K562 (cell line): ENCODE measurements around the gene PLEKHG4B. TPM values are rescaled to one million over a fixed set of nuclear protein-coding genes. Genes with fewer than 3 reads are reported as not detected.

Experiments used
- ATAC-seq: fragments of 200-7000 bp; cut with Tn5 transposase; 3 replicates; pipeline ENCODE4 v1.9.1; 2020; ENCODE audit warnings: moderate library complexity
- BruUV-seq: library from RNA; stranded (reverse); fragments of 400-500 nt; replicated peaks from 2 replicates; lab custom pipeline; 2021; lab: Mats Ljungman, UMichigan
- CTCF ChIA-PET: fragments of 300-600 bp; formaldehyde crosslinking; extraction: SDS; loops from one replicate; lab custom pipeline; 2021; ENCODE audit warnings: low intra/inter-chr PET ratio; lab: Yijun Ruan, JAX
- POLR2A ChIA-PET: fragments of 300-600, 350-650 bp; sonication (Branson Sonifier 250); formaldehyde crosslinking; extraction: SDS; loops from one replicate; lab custom pipeline; 2021; ENCODE audit warnings: antibody characterized with exemption, inconsistent platforms; lab: Yijun Ruan, JAX
- DNase-seq, 4 experiments: peaks; one replicate each; pipeline versions ENCODE4 v3.0.0 to v3.0.0-alpha.2; 2011 to 2018; ENCODE audit warnings: low spot score in 3 of 4, mixed read lengths in 3 of 4; ENCODE audit errors: extremely low read depth in 1 of 4
- FAIRE-seq: peaks from 2 replicates; lab custom pipeline; 2011; peaks lifted over from hg19 to GRCh38; lab: Jason Lieb, UNC
- H2AFZ ChIP-seq: 2 replicates; pipeline ENCODE4 v1.6.0; 2011; ENCODE audit warnings: low read depth, low read length, control low read depth, inconsistent platforms
- H3K27ac ChIP-seq: fragments of 200-600 bp; 3 replicates; pipeline ENCODE4 v1.8.0; 2011; ENCODE audit warnings: low read depth, mild to moderate bottlenecking, control low read depth, inconsistent platforms, low read length, moderate library complexity, mixed read lengths; ENCODE audit errors: extremely low read depth
- H3K27me3 ChIP-seq, 2 experiments: fragments of 300-600 bp in 1 of 2; 2 replicates in 1 of 2; 3 replicates in 1 of 2; pipeline versions ENCODE4 v1.6.0 to v1.8.0; 2011; ENCODE audit warnings: inconsistent platforms in 2 of 2, low read length in 2 of 2, mild to moderate bottlenecking in 1 of 2, mixed read lengths in 1 of 2, moderate library complexity in 1 of 2; ENCODE audit not compliant: control insufficient read depth in 2 of 2, insufficient read depth in 2 of 2
- H3K36me3 ChIP-seq: fragments of 300-600 bp; 3 replicates; pipeline ENCODE4 v1.8.0; 2011; ENCODE audit warnings: mild to moderate bottlenecking, low read length, inconsistent platforms; ENCODE audit not compliant: control insufficient read depth, insufficient read depth
- H3K4me1 ChIP-seq, 2 experiments: fragments of 200-600 bp in 1 of 2; replicated peaks in 1 of 2; 2 replicates in 1 of 2; 3 replicates in 1 of 2; pipeline versions ENCODE4 v1.5.1 to v1.8.0; 2011; ENCODE audit warnings: inconsistent platforms in 2 of 2, low read length in 2 of 2, mild to moderate bottlenecking in 1 of 2, mixed read lengths in 1 of 2, moderate library complexity in 1 of 2; ENCODE audit not compliant: control insufficient read depth in 2 of 2, insufficient read depth in 2 of 2
- H3K4me2 ChIP-seq: 2 replicates; pipeline ENCODE4 v1.6.1; 2011; ENCODE audit warnings: low read length, control low read depth, inconsistent platforms, mixed read lengths; ENCODE audit not compliant: insufficient read depth
- H3K4me3 ChIP-seq: fragments of 200-600 bp; sonication (generic), shearing (Covaris generic); 2 replicates; pipeline ENCODE4 v1.5.1; 2016; ENCODE audit warnings: control low read depth, inconsistent platforms
- H3K79me2 ChIP-seq: fragments of 200-600 bp; 3 replicates; pipeline ENCODE4 v1.8.0; 2011; ENCODE audit warnings: low read length, inconsistent platforms; ENCODE audit not compliant: control insufficient read depth, insufficient read depth
- H3K9ac ChIP-seq, 2 experiments: 2 replicates each; pipeline versions ENCODE4 v1.6.0 to v1.6.1; 2011; ENCODE audit warnings: low read depth in 2 of 2, low read length in 2 of 2, control low read depth in 1 of 2, inconsistent platforms in 1 of 2, mild to moderate bottlenecking in 1 of 2, mixed read lengths in 1 of 2; ENCODE audit not compliant: insufficient read depth in 1 of 2
- H3K9me1 ChIP-seq: one replicate; pipeline ENCODE4 v1.6.0; 2011; ENCODE audit warnings: inconsistent platforms, mild to moderate bottlenecking, low read length, moderate library complexity; ENCODE audit not compliant: control insufficient read depth, insufficient read depth
- H3K9me3 ChIP-seq: replicated peaks from 2 replicates; pipeline ENCODE4 v1.5.1; 2011; ENCODE audit warnings: low read depth, low read length, inconsistent platforms; ENCODE audit not compliant: control insufficient read depth, insufficient read depth
- H4K20me1 ChIP-seq: replicated peaks from 2 replicates; pipeline ENCODE4 v1.6.1; 2011; ENCODE audit warnings: low read length, inconsistent platforms, mixed read lengths; ENCODE audit not compliant: control insufficient read depth, insufficient read depth
- CAMTA2 ChIP-seq: fragments of 250-450 bp; sonication (Bioruptor Pico); conservative IDR thresholded peaks from 2 replicates; pipeline ENCODE4 v1.5.1; 2022
- CBX2 ChIP-seq: fragments of 200-600 bp; sonication (generic); IDR thresholded peaks from one replicate; pipeline ENCODE4 v1.6.1; 2012; ENCODE audit warnings: mild to moderate bottlenecking, low read length, inconsistent platforms; ENCODE audit not compliant: insufficient read depth, poor library complexity, severe bottlenecking
- MBD2 ChIP-seq: sonication (generic); IDR thresholded peaks from 2 replicates; pipeline ENCODE4 v1.6.1; 2016; ENCODE audit warnings: low read depth, borderline replicate concordance
- NFE2L1 ChIP-seq: fragments of 450-650 bp; IDR thresholded peaks from 2 replicates; pipeline ENCODE4 v1.6.1; 2016; ENCODE audit warnings: missing genetic modification characterization, low read depth, mild to moderate bottlenecking, missing compliant biosample characterization, moderate library complexity, borderline replicate concordance
- RAD51 ChIP-seq: fragments of 450-650 bp; IDR thresholded peaks from 2 replicates; pipeline ENCODE4 v1.7.1; 2016; ENCODE audit warnings: low read depth, mild to moderate bottlenecking, borderline replicate concordance
- STAT5B ChIP-seq: fragments of 250-450 bp; sonication (Bioruptor Pico); IDR thresholded peaks from 2 replicates; pipeline ENCODE4 v1.8.0; 2021; ENCODE audit warnings: mild to moderate bottlenecking, inconsistent platforms
- TAF1 ChIP-seq: IDR thresholded peaks from 2 replicates; pipeline ENCODE4 v1.6.1; 2011; ENCODE audit warnings: mild to moderate bottlenecking, low read length, moderate library complexity; ENCODE audit not compliant: insufficient read depth, control insufficient read depth, severe bottlenecking; ENCODE audit errors: extremely low read depth
- ZNF239 ChIP-seq: fragments of 250-450 bp; sonication (Bioruptor Pico); IDR thresholded peaks from 2 replicates; pipeline ENCODE4 v1.4.0; 2020; ENCODE audit warnings: mild to moderate bottlenecking
- ZNF584 ChIP-seq: fragments of 200-800 bp; sonication (Bioruptor generic); IDR thresholded peaks from 2 replicates; pipeline ENCODE4 v1.6.1; 2016; ENCODE audit warnings: low read depth, mild to moderate bottlenecking, missing genetic modification characterization, missing compliant biosample characterization
- ZNF717 ChIP-seq: fragments of 250-450 bp; sonication (Bioruptor Pico); IDR thresholded peaks from 2 replicates; pipeline ENCODE4 v1.5.0; 2021
- WGBS: fragments of 100-300 bp; shearing (Covaris generic); methylation state at CpG from one replicate; pipeline ENCODE4 v1.1.6; 2016; ENCODE audit warnings: low coverage, mixed read lengths; ENCODE audit not compliant: insufficient coverage; ENCODE audit errors: missing lambda C conversion rate; 5-methylcytosine and 5-hydroxymethylcytosine counted together
- in situ Hi-C: fragments of 300-500 bp; cut with MboI; formaldehyde crosslinking; loops from 4 replicates; pipeline ENCODE4 v1.15.0; 2018; ENCODE audit warnings: inconsistent platforms, mixed read lengths
- intact Hi-C: fragments of 100-400 bp; cut with micrococcal nuclease; formaldehyde crosslinking; loops from 2 replicates; pipeline ENCODE4 v1.14.2; 2022
- polyA plus RNA-seq, 8 experiments: library from polyadenylated mRNA; depleted of rRNA in 4 of 8; stranded (reverse) in 5 of 8; unstranded in 3 of 8; fragments of >200 nt; fragmentation: Nextera tagmentation in 2 of 8; fragmentation: Illumina TruSeq in 1 of 8; extraction: Ambion mirVana in 2 of 8; extraction: Trizol in 1 of 8; gene quantifications; 2 replicates each; pipeline versions ENCODE4 v1.2.1 to v1.2.3, GENCODE V29; 2011 to 2014; ENCODE audit warnings: inconsistent platforms in 1 of 8, missing spikeins in 1 of 8
- total RNA-seq, 7 experiments: library from RNA; depleted of rRNA in 6 of 7; stranded (reverse); fragments of >200 nt in 6 of 7; fragmentation: Illumina TruSeq in 2 of 7; extraction: Trizol in 2 of 7; gene quantifications; 2 replicates each; pipeline versions ENCODE4 v1.2.1 to v1.2.3, GENCODE V29; 2011 to 2021; ENCODE audit warnings: low replicate concordance in 1 of 7
- TF ChIP-seq, protein P1 (sequence below): fragments of 250-450 bp; sonication (Bioruptor Pico); IDR thresholded peaks from 2 replicates; pipeline ENCODE4 v1.5.0; 2020; ENCODE audit warnings: mild to moderate bottlenecking, borderline replicate concordance
- TF ChIP-seq, protein P2 (sequence below): fragments of 450-650 bp; IDR thresholded peaks from 2 replicates; pipeline ENCODE4 v1.6.1; 2018; ENCODE audit not compliant: partially characterized antibody

Gene PLEKHG4B
- total and polyA plus RNA-seq, 9 of the 15 experiments (the other 6 are each of a cell fraction or from before 2014, with no cell fraction given) = 0.02 TPM; not detected in 8

DNA sequence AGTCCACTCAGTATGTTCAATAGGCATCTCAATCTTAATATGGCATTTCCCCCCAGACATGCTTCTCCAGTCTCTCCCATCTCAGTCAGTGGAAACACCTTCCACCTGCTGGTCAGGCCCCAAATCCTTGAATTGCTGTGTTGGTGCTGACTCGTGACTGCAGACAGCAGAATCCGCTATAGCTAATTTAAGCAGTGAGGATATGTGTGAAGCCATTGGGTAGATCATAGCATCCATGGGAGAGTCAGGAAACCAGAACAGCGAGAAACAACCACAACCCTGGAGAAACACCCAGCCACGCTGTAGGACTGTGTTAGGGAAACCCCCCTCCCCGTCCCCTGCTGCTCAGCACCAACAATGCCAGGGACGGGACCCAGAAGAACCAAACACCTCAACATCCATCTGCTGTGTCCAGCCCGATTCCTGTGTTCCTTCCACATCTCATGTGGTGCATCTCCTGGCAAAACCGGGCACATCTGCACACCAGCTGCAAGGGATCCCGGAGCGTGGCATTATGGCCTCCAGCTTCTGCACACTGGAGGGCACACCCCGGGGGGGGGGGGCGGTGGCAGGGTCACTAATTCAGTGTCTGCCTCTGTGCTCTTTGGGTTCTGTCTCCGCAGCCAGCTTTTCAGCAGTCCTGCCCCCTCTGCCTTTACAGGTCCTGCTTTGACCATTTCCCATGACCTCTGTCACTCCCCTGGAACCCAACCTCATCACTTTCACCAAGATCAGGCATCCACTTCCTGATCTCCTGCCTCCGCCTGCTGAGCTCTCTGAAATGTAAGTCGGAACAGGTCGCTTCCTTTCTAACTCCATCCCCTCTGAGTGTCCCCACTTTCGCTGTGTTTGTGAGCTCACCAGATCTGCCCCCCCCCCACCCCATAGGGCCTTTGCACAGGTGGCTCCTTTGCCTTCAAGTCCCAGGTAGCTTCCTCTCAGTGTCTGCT, 2.4 kb upstream of the PLEKHG4B start:
- ATAC-seq (no peak), FAIRE-seq (no peak), DNase-seq (no peak)
- no peak overlapping the region for H3K9ac ChIP-seq
- peaks cover 35 to 50% of the 10 kb centered on the region in 2 experiments for H3K27me3 ChIP-seq
- in situ Hi-C loops (no loop called here), intact Hi-C loops (no loop called here)
- no peak overlapping the region for H3K27ac ChIP-seq
- no peak overlapping the region for H2AFZ ChIP-seq
- TF ChIP-seq, protein P1, sequence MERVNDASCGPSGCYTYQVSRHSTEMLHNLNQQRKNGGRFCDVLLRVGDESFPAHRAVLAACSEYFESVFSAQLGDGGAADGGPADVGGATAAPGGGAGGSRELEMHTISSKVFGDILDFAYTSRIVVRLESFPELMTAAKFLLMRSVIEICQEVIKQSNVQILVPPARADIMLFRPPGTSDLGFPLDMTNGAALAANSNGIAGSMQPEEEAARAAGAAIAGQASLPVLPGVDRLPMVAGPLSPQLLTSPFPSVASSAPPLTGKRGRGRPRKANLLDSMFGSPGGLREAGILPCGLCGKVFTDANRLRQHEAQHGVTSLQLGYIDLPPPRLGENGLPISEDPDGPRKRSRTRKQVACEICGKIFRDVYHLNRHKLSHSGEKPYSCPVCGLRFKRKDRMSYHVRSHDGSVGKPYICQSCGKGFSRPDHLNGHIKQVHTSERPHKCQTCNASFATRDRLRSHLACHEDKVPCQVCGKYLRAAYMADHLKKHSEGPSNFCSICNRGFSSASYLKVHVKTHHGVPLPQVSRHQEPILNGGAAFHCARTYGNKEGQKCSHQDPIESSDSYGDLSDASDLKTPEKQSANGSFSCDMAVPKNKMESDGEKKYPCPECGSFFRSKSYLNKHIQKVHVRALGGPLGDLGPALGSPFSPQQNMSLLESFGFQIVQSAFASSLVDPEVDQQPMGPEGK = no peak
- TF ChIP-seq ZNF717 (CRISPR knock-in tag) (no peak), MBD2 (no peak), TAF1 (no peak), ZNF584 (no peak), CAMTA2 (CRISPR knock-in tag) (no peak), RAD51 (no peak), CBX2 (no peak), STAT5B (CRISPR knock-in tag) (no peak), NFE2L1 (no peak), ZNF239 (CRISPR knock-in tag) (no peak)
- TF ChIP-seq, protein P2, sequence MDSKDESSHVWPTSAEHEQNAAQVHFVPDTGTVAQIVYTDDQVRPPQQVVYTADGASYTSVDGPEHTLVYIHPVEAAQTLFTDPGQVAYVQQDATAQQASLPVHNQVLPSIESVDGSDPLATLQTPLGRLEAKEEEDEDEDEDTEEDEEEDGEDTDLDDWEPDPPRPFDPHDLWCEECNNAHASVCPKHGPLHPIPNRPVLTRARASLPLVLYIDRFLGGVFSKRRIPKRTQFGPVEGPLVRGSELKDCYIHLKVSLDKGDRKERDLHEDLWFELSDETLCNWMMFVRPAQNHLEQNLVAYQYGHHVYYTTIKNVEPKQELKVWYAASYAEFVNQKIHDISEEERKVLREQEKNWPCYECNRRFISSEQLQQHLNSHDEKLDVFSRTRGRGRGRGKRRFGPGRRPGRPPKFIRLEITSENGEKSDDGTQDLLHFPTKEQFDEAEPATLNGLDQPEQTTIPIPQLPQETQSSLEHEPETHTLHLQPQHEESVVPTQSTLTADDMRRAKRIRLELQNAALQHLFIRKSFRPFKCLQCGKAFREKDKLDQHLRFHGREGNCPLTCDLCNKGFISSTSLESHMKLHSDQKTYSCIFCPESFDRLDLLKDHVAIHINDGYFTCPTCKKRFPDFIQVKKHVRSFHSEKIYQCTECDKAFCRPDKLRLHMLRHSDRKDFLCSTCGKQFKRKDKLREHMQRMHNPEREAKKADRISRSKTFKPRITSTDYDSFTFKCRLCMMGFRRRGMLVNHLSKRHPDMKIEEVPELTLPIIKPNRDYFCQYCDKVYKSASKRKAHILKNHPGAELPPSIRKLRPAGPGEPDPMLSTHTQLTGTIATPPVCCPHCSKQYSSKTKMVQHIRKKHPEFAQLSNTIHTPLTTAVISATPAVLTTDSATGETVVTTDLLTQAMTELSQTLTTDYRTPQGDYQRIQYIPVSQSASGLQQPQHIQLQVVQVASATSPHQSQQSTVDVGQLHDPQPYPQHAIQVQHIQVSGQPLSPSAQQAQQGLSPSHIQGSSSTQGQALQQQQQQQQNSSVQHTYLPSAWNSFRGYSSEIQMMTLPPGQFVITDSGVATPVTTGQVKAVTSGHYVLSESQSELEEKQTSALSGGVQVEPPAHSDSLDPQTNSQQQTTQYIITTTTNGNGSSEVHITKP = no peak
- no peaks in the 10 kb centered on the region for H3K79me2 ChIP-seq
- H3K9me3 ChIP-seq = no peaks in the 10 kb centered on the region
- no peak overlapping the region for H3K4me3 ChIP-seq
- POLR2A ChIA-PET = interaction anchor here (1.5 kb wide), 1 partner anchor 9 kb away, joined by 3 read pairs; no protein-coding TSS in a partner anchor
- H4K20me1 ChIP-seq = no peaks in the 10 kb centered on the region
- no peak overlapping the region for H3K4me2 ChIP-seq
- CTCF ChIA-PET = no interaction called here
- H3K9me1 ChIP-seq = no peaks in the 10 kb centered on the region
- H3K4me1 ChIP-seq = no peaks in the 10 kb centered on the region
- H3K36me3 ChIP-seq = no peaks in the 10 kb centered on the region
- 1% methylated on average over 16 of the region's 17 CpGs for WGBS
- no TSS peak for BruUV-seq
